ENCODE results near the gene WFIKKN1. TPM values are rescaled to one million over a fixed set of nuclear protein-coding genes. Genes with fewer than 3 reads are reported as not detected.

The WFIKKN1 gene
- total RNA-seq, 1 experiment from 2014 or later = 0.47 TPM

GRCh38 chr16:603933-604332 lies 26.9 kb upstream of the WFIKKN1 start (continued):
- TF ChIP-seq ZBTB33 (IDR thresholded peaks at IDR 0.05; ENCODE audit: extremely low read depth, insufficient replicate concordance, low read length) = no peak
- TF ChIP-seq SP1 (IDR thresholded peaks at IDR 0.05; ENCODE audit: low read depth) = no peak
- no peak for TF ChIP-seq CEBPB (IDR thresholded peaks at IDR 0.05; ENCODE audit: low read depth)
- no peak for TF ChIP-seq POLR2A (IDR thresholded peaks at IDR 0.05; ENCODE audit: borderline replicate concordance, extremely low read depth, insufficient read depth, insufficient read length)
- TF ChIP-seq YY1 (IDR thresholded peaks at IDR 0.05; ENCODE audit: extremely low read depth, insufficient replicate concordance, low read depth, low read length) = no peak
- no peak for TF ChIP-seq RAD21 (IDR thresholded peaks at IDR 0.05; ENCODE audit: low read depth)
- no peak for TF ChIP-seq EZH2phosphoT487 (IDR thresholded peaks at IDR 0.05; ENCODE audit: borderline replicate concordance)
- no peak for TF ChIP-seq TCF7L2 (IDR thresholded peaks at IDR 0.05; ENCODE audit: borderline replicate concordance, extremely low read depth, insufficient read depth, insufficient read length)

- H3K4me3 ChIP-seq (replicated peaks in 1 of 2; ENCODE audit: low read depth in 1 of 2, low read length in 2 of 2) = no peak overlapping the region
- TF ChIP-seq YY1 (IDR thresholded peaks at IDR 0.05; ENCODE audit: extremely low read depth, insufficient replicate concordance, low read depth, low read length) (no peak), FOSL1 (IDR thresholded peaks at IDR 0.05; ENCODE audit: low read depth) (no peak), SP1 (IDR thresholded peaks at IDR 0.05; ENCODE audit: low read depth) (no peak), CEBPB (IDR thresholded peaks at IDR 0.05; ENCODE audit: low read depth) (no peak), SIN3A (IDR thresholded peaks at IDR 0.05; ENCODE audit: low read depth) (no peak), EGR1 (IDR thresholded peaks at IDR 0.05; ENCODE audit: low read depth) (no peak), ATF3 (IDR thresholded peaks at IDR 0.05) (no peak), SRF (IDR thresholded peaks at IDR 0.05; ENCODE audit: low read depth) (no peak), ZNF274 (IDR thresholded peaks at IDR 0.05; ENCODE audit: low read depth, low read length) (no peak), TCF7L2 (IDR thresholded peaks at IDR 0.05; ENCODE audit: borderline replicate concordance, extremely low read depth, insufficient read depth, insufficient read length) (no peak), ZFX (IDR thresholded peaks at IDR 0.05) (no peak), REST (IDR thresholded peaks at IDR 0.05; ENCODE audit: low read depth) (no peak), ELF1 (IDR thresholded peaks at IDR 0.05; ENCODE audit: borderline replicate concordance, low read depth) (no peak), CBX3 (IDR thresholded peaks at IDR 0.05; ENCODE audit: low read depth) (no peak)
These were observed 24.0 kb upstream of the WFIKKN1 start for GRCh38 chr16:606656-607307.

More at GRCh38 chr16:606656-607307, 24.0 kb upstream of the WFIKKN1 start:
- no peaks in the 10 kb centered on the region for H4K20me1 ChIP-seq (ENCODE audit: insufficient read depth)
- H3K9me2 ChIP-seq (ENCODE audit: insufficient read depth) = no peaks in the 10 kb centered on the region
- no peak overlapping the region for H3K9ac ChIP-seq (ENCODE audit: low read length)
- no TSS peak for BruUV-seq (replicated peaks)
- H3K27me3 ChIP-seq (ENCODE audit: insufficient read depth, low read length) = no peaks in the 10 kb centered on the region
- H3K36me3 ChIP-seq (ENCODE audit: control insufficient read depth in 1 of 2, insufficient read depth in 2 of 2, low read length in 2 of 2) = no peaks in the 10 kb centered on the region
- H2AFZ ChIP-seq (ENCODE audit: low read depth, low read length, poor library complexity, severe bottlenecking) = no peak overlapping the region
- no peak for DNase-seq (ENCODE audit: low read depth, low spot score)
- H3K4me2 ChIP-seq (ENCODE audit: low read length) = no peak overlapping the region
- peaks cover 4% of the 10 kb centered on the region; the same call in 1 of the 2 replicates for H3K79me2 ChIP-seq (ENCODE audit: insufficient read depth, low read length)
- no peak for ATAC-seq
- no peaks in the 10 kb centered on the region for H3K4me1 ChIP-seq (ENCODE audit: control insufficient read depth in 1 of 2, insufficient read depth in 2 of 2, low read length in 2 of 2)
- POLR2A ChIA-PET = no interaction called here
- CTCF ChIA-PET = no interaction called here
- RAD21 ChIA-PET (ENCODE audit: low non-redundant PET in 1 of 2, low total read pairs in 2 of 2, uncharacterized antibody in 2 of 2, unreplicated experiment in 2 of 2) = no interaction called here
- H3K9me3 ChIP-seq (ENCODE audit: control insufficient read depth in 1 of 2, insufficient read depth in 1 of 2, low read depth in 1 of 2, low read length in 2 of 2) = no peaks in the 10 kb centered on the region
- intact Hi-C loops (cut with micrococcal nuclease) = no loop called here
- no peak overlapping the region for H3K27ac ChIP-seq (ENCODE audit: low read depth, low read length)
